ENCODE measurements around the gene MARCHF9.

Gene MARCHF9

GRCh38 chr12:57739914-57740538 is 14.9 kb upstream of the MARCHF9 start:
- intact Hi-C loops (cut with DNase I; ENCODE audit: low total_unique reads), result no loop called here
- no peak for DNase-seq

GRCh38 chr12:57740656-57741412 is 14.1 kb upstream of the MARCHF9 start:
- Histone ChIP-seq H3K27me3 (peaks cover 8 to 64% of the 10 kb centered on the region in 2 donors), H3K36me3 (no peaks in the 10 kb centered on the region), H3K9me3 (no peaks in the 10 kb centered on the region), H3K4me1 (peaks cover 15 to 46% (median 43%) of the 10 kb centered on the region in 4 donors), H3K4me3 (no peak overlapping the region), H3K27ac (no peak overlapping the region)
- intact Hi-C loops (cut with DNase I; ENCODE audit: low total_unique reads), result no loop called here
- no peak for TF ChIP-seq CTCF (IDR thresholded peaks at IDR 0.05)
- DNase-seq, result no peak

More at GRCh38 chr12:57739914-57740538, 14.9 kb upstream of the MARCHF9 start:
- Histone ChIP-seq H3K36me3 (no peaks in the 10 kb centered on the region), H3K27me3 (peaks cover 8 to 72% of the 10 kb centered on the region in 2 donors), H3K27ac (no peak overlapping the region), H3K4me3 (no peak overlapping the region), H3K9me3 (no peaks in the 10 kb centered on the region), H3K4me1 (peaks cover 15 to 46% (median 41%) of the 10 kb centered on the region in 4 donors)
- no peak for TF ChIP-seq CTCF (IDR thresholded peaks at IDR 0.05)

- no peak for TF ChIP-seq CTCF (IDR thresholded peaks at IDR 0.05)
- H3K4me1 ChIP-seq, result peaks cover 15 to 45% (median 38%) of the 10 kb centered on the region in 4 donors
- H3K4me3 ChIP-seq, result no peak overlapping the region
- H3K27me3 ChIP-seq, result peaks cover 8 to 58% of the 10 kb centered on the region in 2 donors
- H3K27ac ChIP-seq, result no peak overlapping the region
- intact Hi-C loops (cut with DNase I; ENCODE audit: low total_unique reads), result no loop called here
- H3K9me3 ChIP-seq, result no peaks in the 10 kb centered on the region
- DNase-seq, result no peak
- H3K36me3 ChIP-seq, result peaks cover 0 to 3% (median 0%) of the 10 kb centered on the region in 3 donors
Measured at GRCh38 chr12:57741413-57741789, 13.5 kb upstream of the MARCHF9 start.

- H3K4me1 ChIP-seq, result peaks cover 15 to 38% (median 32%) of the 10 kb centered on the region in 4 donors
- peaks cover 7 to 51% of the 10 kb centered on the region in 2 donors for H3K27me3 ChIP-seq
- no peak overlapping the region for H3K4me3 ChIP-seq
- intact Hi-C loops (cut with DNase I; ENCODE audit: low total_unique reads), result no loop called here
- H3K9me3 ChIP-seq, result no peaks in the 10 kb centered on the region
- DNase-seq, result no peak
- TF ChIP-seq CTCF (IDR thresholded peaks at IDR 0.05), result no peak
- H3K27ac ChIP-seq, result no peak overlapping the region
- H3K36me3 ChIP-seq, result peaks cover 3 to 10% (median 5%) of the 10 kb centered on the region in 3 donors
Measured at GRCh38 chr12:57741844-57742738, 12.8 kb upstream of the MARCHF9 start.

GRCh38 chr12:57743769-57744168 is 11.1 kb upstream of the MARCHF9 start:
- peak overlapping the region; percentile 98 to 99 for H3K27ac ChIP-seq
- DNase-seq, result no peak
- intact Hi-C loops (cut with DNase I; ENCODE audit: low total_unique reads), result no loop called here

More at GRCh38 chr12:57743769-57744168, 11.1 kb upstream of the MARCHF9 start:
- Histone ChIP-seq H3K4me3 (no peak overlapping the region), H3K4me1 (peaks cover 0 to 21% (median 16%) of the 10 kb centered on the region in 4 donors), H3K9me3 (no peaks in the 10 kb centered on the region), H3K36me3 (peaks cover 19 to 27% (median 20%) of the 10 kb centered on the region in 3 donors), H3K27me3 (peaks cover 0 to 34% of the 10 kb centered on the region in 2 donors)
- TF ChIP-seq CTCF (IDR thresholded peaks at IDR 0.05), result no peak
